ENCODE results near the gene DYNC1LI1.
"Not testable (repeated sequence)": the region's sequence is repeated elsewhere in the genome, so short reads cannot be mapped to it uniquely, and the experiment has no call there.

DYNC1LI1 gene

DNA sequence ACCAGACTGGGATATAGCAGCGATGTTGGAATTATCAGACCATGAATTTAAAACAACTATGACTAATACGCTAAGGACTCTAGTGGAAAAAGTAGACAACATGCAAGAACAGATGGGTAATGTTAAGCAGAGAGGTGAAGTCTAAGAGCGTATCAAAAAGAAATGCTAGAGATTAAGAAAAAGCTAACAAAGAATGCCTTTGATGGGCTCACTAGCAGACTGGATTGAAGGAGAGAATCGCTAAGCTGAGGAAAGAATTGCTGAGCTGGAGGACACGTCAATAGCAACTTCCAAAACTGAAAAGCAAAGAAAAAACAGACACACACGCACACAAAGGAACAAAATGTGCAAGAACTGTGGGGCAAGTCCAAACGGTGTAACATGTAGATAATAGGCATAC lies 48.0 kb downstream of the DYNC1LI1 start:
- H4K20me1 ChIP-seq (ENCODE audit: insufficient read depth, low read length), result no peaks in the 10 kb centered on the region
- H3K4me1 ChIP-seq (ENCODE audit: insufficient read depth, low read length), result no peaks in the 10 kb centered on the region
- no peaks in the 10 kb centered on the region for H3K79me2 ChIP-seq (ENCODE audit: insufficient read depth, low read length)
- no peak overlapping the region for H3K4me3 ChIP-seq (ENCODE audit: low read depth in 1 of 2, low read length in 2 of 2)
- H3K36me3 ChIP-seq (ENCODE audit: insufficient read depth, low read length), result peaks cover 35% of the 10 kb centered on the region
- no peak overlapping the region for H3K4me2 ChIP-seq (ENCODE audit: insufficient read depth, low read length)
- no peak for DNase-seq
- H3K9me3 ChIP-seq (ENCODE audit: insufficient read depth, low read length, severe bottlenecking), result no peaks in the 10 kb centered on the region
- no peak overlapping the region for H3K9ac ChIP-seq (ENCODE audit: low read depth, low read length)
- no peak overlapping the region for H3K27ac ChIP-seq (ENCODE audit: low read length)
- H3K27me3 ChIP-seq (ENCODE audit: insufficient read depth, low read length, poor library complexity), result no peaks in the 10 kb centered on the region
- no peak overlapping the region for H2AFZ ChIP-seq (ENCODE audit: low read depth, low read length)
- TF ChIP-seq, protein P1, sequence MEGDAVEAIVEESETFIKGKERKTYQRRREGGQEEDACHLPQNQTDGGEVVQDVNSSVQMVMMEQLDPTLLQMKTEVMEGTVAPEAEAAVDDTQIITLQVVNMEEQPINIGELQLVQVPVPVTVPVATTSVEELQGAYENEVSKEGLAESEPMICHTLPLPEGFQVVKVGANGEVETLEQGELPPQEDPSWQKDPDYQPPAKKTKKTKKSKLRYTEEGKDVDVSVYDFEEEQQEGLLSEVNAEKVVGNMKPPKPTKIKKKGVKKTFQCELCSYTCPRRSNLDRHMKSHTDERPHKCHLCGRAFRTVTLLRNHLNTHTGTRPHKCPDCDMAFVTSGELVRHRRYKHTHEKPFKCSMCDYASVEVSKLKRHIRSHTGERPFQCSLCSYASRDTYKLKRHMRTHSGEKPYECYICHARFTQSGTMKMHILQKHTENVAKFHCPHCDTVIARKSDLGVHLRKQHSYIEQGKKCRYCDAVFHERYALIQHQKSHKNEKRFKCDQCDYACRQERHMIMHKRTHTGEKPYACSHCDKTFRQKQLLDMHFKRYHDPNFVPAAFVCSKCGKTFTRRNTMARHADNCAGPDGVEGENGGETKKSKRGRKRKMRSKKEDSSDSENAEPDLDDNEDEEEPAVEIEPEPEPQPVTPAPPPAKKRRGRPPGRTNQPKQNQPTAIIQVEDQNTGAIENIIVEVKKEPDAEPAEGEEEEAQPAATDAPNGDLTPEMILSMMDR (IDR thresholded peaks at IDR 0.05; ENCODE audit: borderline replicate concordance, extremely low read depth, low read length, poor library complexity, severe bottlenecking), result no peak
- no peak for TF ChIP-seq EZH2 (IDR thresholded peaks at IDR 0.05; ENCODE audit: borderline replicate concordance, low read depth, low read length, severe bottlenecking)
- no peak for ATAC-seq (ENCODE audit: insufficient read depth, low read depth)

DNA sequence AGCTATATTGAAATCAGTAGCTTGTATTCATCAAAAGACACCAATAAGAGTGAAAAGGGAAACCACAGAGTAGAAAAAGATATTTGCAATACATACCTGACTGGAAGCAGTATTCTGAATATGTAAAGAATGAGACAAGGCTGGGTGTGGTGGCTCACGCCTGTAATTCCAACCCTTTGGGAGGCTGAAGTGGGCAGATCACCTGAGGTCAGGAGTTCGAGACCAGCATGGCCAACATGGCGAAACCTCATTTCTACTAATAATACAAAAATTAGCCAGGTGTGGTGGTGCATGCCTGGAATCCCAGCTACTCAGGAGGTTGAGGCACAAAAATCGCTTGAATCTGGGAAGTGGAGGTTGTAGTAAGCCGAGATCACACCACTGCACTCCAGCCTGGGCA lies 51.7 kb downstream of the DYNC1LI1 start:
- not testable (repeated sequence) for H3K36me3 ChIP-seq (ENCODE audit: insufficient read depth, low read length); H3K4me2 ChIP-seq (ENCODE audit: insufficient read depth, low read length); H3K27ac ChIP-seq (ENCODE audit: low read length); H3K79me2 ChIP-seq (ENCODE audit: insufficient read depth, low read length); H2AFZ ChIP-seq (ENCODE audit: low read depth, low read length); ATAC-seq (ENCODE audit: insufficient read depth, low read depth); DNase-seq; H3K4me1 ChIP-seq (ENCODE audit: insufficient read depth, low read length); H4K20me1 ChIP-seq (ENCODE audit: insufficient read depth, low read length); H3K9me3 ChIP-seq (ENCODE audit: insufficient read depth, low read length, severe bottlenecking); H3K4me3 ChIP-seq (ENCODE audit: low read depth in 1 of 2, low read length in 2 of 2); H3K9ac ChIP-seq (ENCODE audit: low read depth, low read length); H3K27me3 ChIP-seq (ENCODE audit: insufficient read depth, low read length, poor library complexity)

DNA sequence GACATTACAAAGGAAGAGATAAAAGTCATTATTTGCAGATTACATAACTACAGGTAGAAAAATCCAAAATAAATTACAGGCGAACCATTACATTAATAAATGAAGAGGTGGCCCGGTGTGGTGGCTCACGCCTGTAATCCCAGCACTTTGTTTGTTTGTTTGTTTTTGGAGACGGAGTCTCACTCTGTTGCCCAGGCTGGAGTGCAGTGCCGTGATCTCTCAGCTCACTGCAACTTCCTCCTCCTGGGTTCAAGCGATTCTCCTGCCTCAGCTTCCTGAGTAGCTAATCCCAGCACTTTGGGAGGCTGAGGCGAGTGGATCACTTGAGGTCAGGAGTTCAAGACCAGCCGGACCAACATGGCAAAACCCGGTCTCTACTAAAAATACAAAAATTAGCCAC lies 53.9 kb downstream of the DYNC1LI1 start:
- not testable (repeated sequence) for H3K9ac ChIP-seq (ENCODE audit: low read depth, low read length); H4K20me1 ChIP-seq (ENCODE audit: insufficient read depth, low read length); H3K79me2 ChIP-seq (ENCODE audit: insufficient read depth, low read length); H3K36me3 ChIP-seq (ENCODE audit: insufficient read depth, low read length); DNase-seq; H3K27me3 ChIP-seq (ENCODE audit: insufficient read depth, low read length, poor library complexity); H3K9me3 ChIP-seq (ENCODE audit: insufficient read depth, low read length, severe bottlenecking); H3K4me2 ChIP-seq (ENCODE audit: insufficient read depth, low read length); H3K4me3 ChIP-seq (ENCODE audit: low read depth in 1 of 2, low read length in 2 of 2); ATAC-seq (ENCODE audit: insufficient read depth, low read depth); H2AFZ ChIP-seq (ENCODE audit: low read depth, low read length); H3K4me1 ChIP-seq (ENCODE audit: insufficient read depth, low read length); H3K27ac ChIP-seq (ENCODE audit: low read length)

DNA sequence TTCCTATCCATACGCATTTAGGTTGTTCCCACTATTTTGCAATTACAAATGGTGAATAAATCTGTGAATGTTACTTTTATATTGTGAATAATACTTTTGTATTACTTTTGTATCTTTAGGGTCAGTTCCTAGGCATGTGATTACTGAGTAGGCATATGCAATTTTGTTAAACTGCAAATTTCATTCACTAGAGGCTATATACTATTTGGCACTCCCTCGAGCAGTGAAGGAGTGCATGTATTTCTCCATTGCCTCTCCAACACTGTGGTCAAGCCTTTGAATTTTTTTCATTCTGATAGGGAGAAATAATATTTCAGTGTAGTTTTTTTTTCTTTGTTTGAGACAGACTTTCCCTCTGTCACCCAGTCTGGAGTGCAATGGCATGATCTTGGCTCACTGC lies 59.7 kb downstream of the DYNC1LI1 start:
- DNase-seq (no peak), ATAC-seq (ENCODE audit: insufficient read depth, low read depth) (no peak)
- H3K4me3 ChIP-seq (ENCODE audit: low read depth in 1 of 2, low read length in 2 of 2), result no peak overlapping the region
- no peak overlapping the region for H3K4me2 ChIP-seq (ENCODE audit: insufficient read depth, low read length)
- no peak overlapping the region for H3K27ac ChIP-seq (ENCODE audit: low read length)
- H3K4me1 ChIP-seq (ENCODE audit: insufficient read depth, low read length), result no peaks in the 10 kb centered on the region
- no peak overlapping the region for H2AFZ ChIP-seq (ENCODE audit: low read depth, low read length)
- H3K79me2 ChIP-seq (ENCODE audit: insufficient read depth, low read length), result no peaks in the 10 kb centered on the region
- no peak overlapping the region for H3K9ac ChIP-seq (ENCODE audit: low read depth, low read length)
- no peak for TF ChIP-seq EZH2 (IDR thresholded peaks at IDR 0.05; ENCODE audit: borderline replicate concordance, low read depth, low read length, severe bottlenecking)
- TF ChIP-seq, protein P1 (IDR thresholded peaks at IDR 0.05; ENCODE audit: borderline replicate concordance, extremely low read depth, low read length, poor library complexity, severe bottlenecking), result no peak
- H3K36me3 ChIP-seq (ENCODE audit: insufficient read depth, low read length), result no peaks in the 10 kb centered on the region
- H4K20me1 ChIP-seq (ENCODE audit: insufficient read depth, low read length), result no peaks in the 10 kb centered on the region
- no peaks in the 10 kb centered on the region for H3K27me3 ChIP-seq (ENCODE audit: insufficient read depth, low read length, poor library complexity)
- H3K9me3 ChIP-seq (ENCODE audit: insufficient read depth, low read length, severe bottlenecking), result no peaks in the 10 kb centered on the region
